ENCODE data around the gene RHOBTB3. TPM values are rescaled to one million over a fixed set of nuclear protein-coding genes. Genes with fewer than 3 reads are reported as not detected.

Gene RHOBTB3
- total RNA-seq, 1 donor from 2014 or later: 38.6 TPM

DNA sequence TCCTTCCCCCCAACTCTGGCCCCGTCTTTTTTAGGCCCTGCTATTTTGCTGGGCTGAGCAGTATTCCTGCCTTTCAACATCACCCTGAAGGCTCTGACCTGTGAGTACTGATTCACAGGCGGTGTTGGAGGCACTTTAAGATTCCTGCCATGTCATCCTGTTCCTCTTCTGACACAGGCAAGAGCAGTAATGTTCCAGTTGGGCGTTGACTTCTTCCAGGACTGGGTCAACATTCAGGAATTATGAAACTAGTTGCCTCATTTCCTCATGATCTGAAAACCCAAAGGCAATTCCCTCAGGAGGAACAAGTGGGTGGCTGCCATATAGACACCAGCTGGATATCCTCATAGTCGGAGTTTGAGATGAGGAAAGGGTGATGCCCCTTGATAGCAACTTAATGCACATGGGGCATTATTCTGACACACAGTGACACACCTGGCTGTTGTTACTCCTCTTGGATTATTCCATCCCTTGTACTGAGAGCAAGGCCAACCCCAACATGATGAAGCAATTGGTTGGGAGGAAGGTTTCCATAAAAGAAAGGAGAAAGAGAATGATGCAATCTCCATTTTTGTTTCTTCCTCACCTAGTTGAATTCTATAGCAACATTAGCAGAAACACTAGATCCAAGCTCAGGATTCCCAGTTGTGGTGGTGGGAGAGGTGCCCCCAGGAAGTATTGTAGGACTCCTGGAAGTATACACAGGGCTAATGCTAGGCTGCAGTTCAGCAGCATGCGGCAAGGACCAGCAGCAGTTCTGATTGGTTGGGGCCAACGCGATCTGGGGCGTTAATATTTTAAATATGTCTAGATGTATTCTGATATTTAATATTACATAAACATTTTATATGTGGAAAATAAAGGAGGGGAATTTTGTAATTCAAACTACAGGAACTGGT, 111.0 kb downstream of the RHOBTB3 start:
- DNase-seq (ENCODE audit: low spot score): no peak

DNA sequence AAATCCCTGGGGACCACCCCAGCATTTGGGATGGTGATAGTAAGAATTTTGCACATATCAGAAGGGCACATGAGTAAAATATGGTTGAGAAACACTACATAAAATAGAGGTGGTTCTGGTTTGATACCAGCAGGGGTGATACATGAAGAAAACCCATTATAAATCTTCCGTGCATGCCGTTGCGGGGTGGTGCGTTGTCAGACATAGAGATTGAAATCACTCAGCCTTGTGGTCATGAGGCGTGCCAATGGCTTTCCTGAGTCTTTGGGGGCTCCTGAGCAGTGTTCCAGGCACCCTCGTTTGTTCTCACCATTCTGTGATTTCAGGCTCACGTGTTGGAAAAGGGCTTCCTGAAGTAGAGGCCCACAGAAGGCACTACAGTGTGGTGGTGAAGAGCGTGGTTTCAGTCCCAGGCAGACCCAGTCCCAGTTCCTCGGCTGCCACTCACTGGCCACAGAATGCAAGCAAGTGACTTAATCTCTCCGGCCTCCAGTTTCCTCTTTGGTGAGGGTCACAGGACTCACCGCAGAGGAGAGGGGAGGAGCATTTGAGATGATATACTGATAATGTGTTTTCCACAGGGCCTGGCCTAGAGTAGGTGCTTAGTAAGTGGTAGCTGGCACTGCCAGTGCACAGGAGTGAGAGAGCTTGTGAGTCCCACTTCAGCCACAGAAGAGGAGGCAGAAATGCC, 111.9 kb downstream of the RHOBTB3 start:
- DNase-seq (ENCODE audit: low spot score): peak; percentile 68

DNA sequence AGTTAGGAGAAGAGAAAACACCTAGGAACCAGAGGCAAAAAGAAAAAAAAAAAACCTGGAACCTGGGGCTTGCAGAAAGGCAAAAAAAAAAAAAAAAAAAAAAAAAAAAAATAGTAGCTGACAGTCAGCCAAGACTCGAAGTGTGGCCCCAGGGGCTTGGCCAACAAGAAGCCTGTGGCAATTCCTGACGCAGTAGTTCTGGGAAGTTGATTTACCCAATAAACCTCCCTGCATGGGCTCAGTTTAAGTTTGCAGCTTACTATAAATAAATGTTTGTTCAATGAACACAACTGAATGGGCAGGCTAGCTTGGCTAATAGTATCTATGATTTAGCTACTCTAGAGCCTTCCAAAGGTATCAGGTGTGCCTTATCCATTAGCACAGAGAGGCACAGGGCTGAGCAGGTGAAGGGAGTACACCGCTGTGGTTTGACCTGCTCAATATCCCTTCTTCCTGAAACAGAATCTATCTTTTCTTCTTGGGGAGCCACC, 112.6 kb downstream of the RHOBTB3 start:
- DNase-seq (ENCODE audit: low spot score): no peak

DNA sequence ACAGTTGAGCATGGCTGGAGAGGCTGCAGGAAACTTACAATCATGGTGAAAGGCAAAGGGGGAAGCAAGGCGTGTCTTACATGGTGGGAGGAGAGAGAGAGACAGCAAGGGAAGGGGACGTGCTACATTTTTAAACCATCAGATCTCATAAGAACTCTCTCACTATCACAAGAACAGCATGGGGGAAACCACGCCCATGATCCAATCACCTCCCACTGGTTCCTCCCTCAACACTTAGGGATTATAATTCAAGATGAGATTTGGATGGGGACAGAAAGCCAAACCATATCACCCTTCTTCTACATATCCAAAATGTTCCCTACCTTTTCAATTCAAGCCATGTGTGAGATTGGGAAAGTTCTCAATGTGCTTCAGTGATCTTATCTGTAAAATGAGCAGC, 114.3 kb downstream of the RHOBTB3 start:
- DNase-seq (ENCODE audit: low spot score): no peak

Other genes with a start within 250 kb of the RHOBTB3 start
- 57.4 TPM for gene SKIC3, start 176.4 kb upstream of the RHOBTB3 start, total RNA-seq
- 5.9 TPM for gene ARSK, start 176.2 kb upstream of the RHOBTB3 start, total RNA-seq
- not detected for gene GPR150, start 111.2 kb upstream of the RHOBTB3 start, total RNA-seq
- 1.3 TPM for gene RFESD, start 84.6 kb upstream of the RHOBTB3 start, total RNA-seq
- 0.20 TPM for gene SPATA9, start 48.3 kb upstream of the RHOBTB3 start, total RNA-seq
- 64.4 TPM for gene GLRX, start 91.4 kb downstream of the RHOBTB3 start, total RNA-seq
- gene ELL2, start 230.5 kb downstream of the RHOBTB3 start, total RNA-seq: 49.0 TPM